Activated CD8-positive, alpha-beta T cell treated with anti-CD3 and anti-CD28 coated beads for 36 hours (primary cell): ENCODE data around the gene ALAD. TPM values are rescaled to one million over a fixed set of nuclear protein-coding genes. Genes with fewer than 3 reads are reported as not detected.
"Not testable (repeated sequence)": the region's sequence is repeated elsewhere in the genome, so short reads cannot be mapped to it uniquely, and the experiment has no call there.

Source experiments
- ATAC-seq: fragments of 200-7000 bp; cut with Tn5 transposase; one replicate; pipeline ENCODE4 v1.10.0; 2021; ENCODE audit warnings: mild to moderate bottlenecking, moderate library complexity
- CTCF ChIA-PET: fragments of 350-600 bp; sonication (Branson Sonifier 250); formaldehyde crosslinking; loops from one replicate; lab custom pipeline; 2021; ENCODE audit warnings: antibody characterized with exemption; lab: Charles Lee
- POLR2A ChIA-PET: fragments of 350-600 bp; sonication (Branson Sonifier 250); formaldehyde crosslinking; loops from one replicate; lab custom pipeline; 2021; ENCODE audit warnings: antibody characterized with exemption; lab: Charles Lee
- DNase-seq: peaks from one replicate; pipeline ENCODE4 v3.0.0-alpha.2; 2020
- H3K27ac Mint-ChIP-seq: one replicate; pipeline ENCODE4 v1.8.0; 2021; ENCODE audit warnings: mild to moderate bottlenecking, mixed read lengths
- H3K27me3 Mint-ChIP-seq: one replicate; pipeline ENCODE4 v1.8.0; 2021; ENCODE audit warnings: mixed read lengths
- H3K36me3 Mint-ChIP-seq: one replicate; pipeline ENCODE4 v1.8.0; 2021; ENCODE audit warnings: low read depth, mixed read lengths
- H3K4me1 Mint-ChIP-seq: one replicate; pipeline ENCODE4 v1.8.0; 2021; ENCODE audit warnings: low read depth, mixed read lengths
- H3K4me3 Mint-ChIP-seq: one replicate; pipeline ENCODE4 v1.8.0; 2021; ENCODE audit warnings: mild to moderate bottlenecking, moderate library complexity, mixed read lengths
- H3K9me3 Mint-ChIP-seq: one replicate; pipeline ENCODE4 v1.8.0; 2021; ENCODE audit warnings: mixed read lengths
- intact Hi-C: fragments of 100-400 bp; cut with micrococcal nuclease; formaldehyde crosslinking; loops from one replicate; pipeline ENCODE4 v1.10.0; 2022
- total RNA-seq, 2 experiments: library from RNA; stranded (reverse); gene quantifications; one replicate each; pipeline ENCODE4 v1.2.3, GENCODE V29; 2021
- TF ChIP-seq, protein P1 (sequence below): fragments of 200-600 bp; IDR thresholded peaks from one replicate; pipeline ENCODE4 v1.8.0; 2022; ENCODE audit warnings: antibody characterized with exemption, mild to moderate bottlenecking

The ALAD gene
- total RNA-seq, 2 experiments from 2014 or later = 16.2 to 16.3 TPM

DNA sequence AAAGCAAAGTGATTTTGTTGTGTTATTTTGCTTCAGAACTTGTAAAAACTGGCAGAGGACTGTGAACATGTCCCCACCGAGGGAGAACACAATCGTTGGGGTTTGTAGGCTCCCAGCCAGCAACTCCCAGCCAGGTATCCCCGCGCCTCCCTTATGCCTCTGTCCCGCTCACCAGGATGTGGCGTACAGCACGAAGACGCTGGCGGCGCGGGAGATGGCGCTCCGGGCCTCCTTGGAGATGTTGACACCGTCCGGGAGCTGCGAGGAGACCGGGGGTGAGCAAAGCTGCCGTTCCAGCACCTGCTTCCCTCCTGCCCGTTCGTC is 8.8 kb upstream of the ALAD start:
- DNase-seq = no peak
- Mint-ChIP-seq H3K27me3 (no peaks in the 10 kb centered on the region), H3K4me1 (peaks cover 32% of the 10 kb centered on the region), H3K9me3 (no peaks in the 10 kb centered on the region), H3K27ac (peak overlapping the region; percentile 99), H3K4me3 (peak overlapping the region; percentile 86), H3K36me3 (peaks cover 32% of the 10 kb centered on the region)
- TF ChIP-seq, protein P1, sequence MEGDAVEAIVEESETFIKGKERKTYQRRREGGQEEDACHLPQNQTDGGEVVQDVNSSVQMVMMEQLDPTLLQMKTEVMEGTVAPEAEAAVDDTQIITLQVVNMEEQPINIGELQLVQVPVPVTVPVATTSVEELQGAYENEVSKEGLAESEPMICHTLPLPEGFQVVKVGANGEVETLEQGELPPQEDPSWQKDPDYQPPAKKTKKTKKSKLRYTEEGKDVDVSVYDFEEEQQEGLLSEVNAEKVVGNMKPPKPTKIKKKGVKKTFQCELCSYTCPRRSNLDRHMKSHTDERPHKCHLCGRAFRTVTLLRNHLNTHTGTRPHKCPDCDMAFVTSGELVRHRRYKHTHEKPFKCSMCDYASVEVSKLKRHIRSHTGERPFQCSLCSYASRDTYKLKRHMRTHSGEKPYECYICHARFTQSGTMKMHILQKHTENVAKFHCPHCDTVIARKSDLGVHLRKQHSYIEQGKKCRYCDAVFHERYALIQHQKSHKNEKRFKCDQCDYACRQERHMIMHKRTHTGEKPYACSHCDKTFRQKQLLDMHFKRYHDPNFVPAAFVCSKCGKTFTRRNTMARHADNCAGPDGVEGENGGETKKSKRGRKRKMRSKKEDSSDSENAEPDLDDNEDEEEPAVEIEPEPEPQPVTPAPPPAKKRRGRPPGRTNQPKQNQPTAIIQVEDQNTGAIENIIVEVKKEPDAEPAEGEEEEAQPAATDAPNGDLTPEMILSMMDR = no peak
- intact Hi-C loops = no loop called here
- ATAC-seq = peak; percentile 8
- ChIA-PET POLR2A (interaction anchor here (0.7 to 4.9 kb wide), 21 partner anchors 9 to 455 kb away, joined by 3 to 45 read pairs (median 4); partner anchors contain the start of genes ALAD, BSPRY, CDC26 and PRPF4), CTCF (interaction anchor here (1.0 to 7.0 kb wide), 8 partner anchors 8 to 248 kb away, joined by 3 to 49 read pairs (median 9); partner anchors contain the start of genes ALAD, CDC26 and PRPF4)

GRCh38 chr9:113409481-113409880 is 8.4 kb upstream of the ALAD start:
- TF ChIP-seq, protein P1 = no peak
- Mint-ChIP-seq H3K27me3 (no peaks in the 10 kb centered on the region), H3K27ac (peak overlapping the region; percentile 99), H3K36me3 (peaks cover 32% of the 10 kb centered on the region), H3K4me1 (peaks cover 32% of the 10 kb centered on the region), H3K9me3 (no peaks in the 10 kb centered on the region), H3K4me3 (peak overlapping the region; percentile 86)
- CTCF ChIA-PET = interaction anchor here (1.0 to 7.0 kb wide), 7 partner anchors 8 to 249 kb away, joined by 3 to 49 read pairs (median 11); partner anchors contain the start of genes ALAD, CDC26 and PRPF4
- intact Hi-C loops = no loop called here
- ATAC-seq = no peak
- no peak for DNase-seq
- POLR2A ChIA-PET = interaction anchor here (0.7 to 4.9 kb wide), 17 partner anchors 9 to 454 kb away, joined by 3 to 45 read pairs (median 5); partner anchors contain the start of genes ALAD, CDC26, PRPF4 and WDR31

- TF ChIP-seq, protein P1 = peak; percentile 76
- H3K4me3 Mint-ChIP-seq = peak overlapping the region; percentile 86
- H3K4me1 Mint-ChIP-seq = peaks cover 31% of the 10 kb centered on the region
- H3K27me3 Mint-ChIP-seq, H3K9me3 Mint-ChIP-seq: not testable (repeated sequence)
- peaks cover 32% of the 10 kb centered on the region for H3K36me3 Mint-ChIP-seq
- intact Hi-C loops = loop anchor here (2.0 kb wide), 1 partner anchor 132 kb away; the partner anchor contains the start of genes CDC26 and PRPF4
- ChIA-PET POLR2A (interaction anchor here (1.2 to 4.9 kb wide), 3 partner anchors 6 to 131 kb away, joined by 3 to 45 read pairs (median 19); partner anchors contain the start of genes ALAD, CDC26 and PRPF4), CTCF (interaction anchor here (0.9 to 8.8 kb wide), 7 partner anchors 14 to 250 kb away, joined by 3 to 91 read pairs (median 4); partner anchors contain the start of genes CDC26 and PRPF4)
- H3K27ac Mint-ChIP-seq = peak overlapping the region; percentile 99
- peak; percentile 80 for DNase-seq
- peak; percentile 15 for ATAC-seq
Measured at GRCh38 chr9:113406873-113407511, 5.9 kb upstream of the ALAD start.

DNA sequence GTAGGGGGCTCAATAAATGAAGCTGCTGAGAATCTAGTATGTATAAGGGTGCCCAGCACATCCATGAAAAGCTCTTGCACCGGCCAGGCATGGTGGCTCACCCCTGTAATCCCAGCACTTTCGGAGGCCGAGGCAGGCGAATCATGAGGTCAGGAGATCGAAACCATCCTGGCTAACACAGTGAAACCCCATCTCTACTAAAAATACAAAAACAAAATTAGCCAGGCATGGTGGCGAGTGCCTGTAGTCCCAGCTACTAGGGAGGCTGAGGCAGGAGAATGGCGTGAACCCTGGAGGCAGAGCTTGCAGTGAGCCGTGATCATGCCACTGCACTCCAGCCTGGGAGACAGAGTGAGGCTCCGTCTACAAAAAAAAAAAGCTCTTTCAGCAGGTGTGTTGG is 5.3 kb upstream of the ALAD start:
- H3K9me3 Mint-ChIP-seq, H3K27me3 Mint-ChIP-seq, H3K4me3 Mint-ChIP-seq, ATAC-seq, DNase-seq: not testable (repeated sequence)
- intact Hi-C loops = loop anchor here (2.0 kb wide), 1 partner anchor 132 kb away; the partner anchor contains the start of genes CDC26 and PRPF4
- peaks cover 32% of the 10 kb centered on the region for H3K4me1 Mint-ChIP-seq
- H3K36me3 Mint-ChIP-seq = peaks cover 32% of the 10 kb centered on the region
- H3K27ac Mint-ChIP-seq = peak overlapping the region; percentile 99
- POLR2A ChIA-PET = interaction anchor here (1.2 kb wide), 1 partner anchor 67 kb away, joined by 3 read pairs; no protein-coding TSS in a partner anchor
- CTCF ChIA-PET = interaction anchor here (0.6 to 8.8 kb wide), 6 partner anchors 40 to 271 kb away, joined by 3 to 91 read pairs (median 4); partner anchors contain the start of genes CDC26 and PRPF4

- ATAC-seq = no peak
- peaks cover 18% of the 10 kb centered on the region for H3K36me3 Mint-ChIP-seq
Measured at GRCh38 chr9:113403646-113404045, 2.6 kb upstream of the ALAD start.

More at GRCh38 chr9:113403646-113404045, 2.6 kb upstream of the ALAD start:
- no peak overlapping the region for H3K4me3 Mint-ChIP-seq
- DNase-seq = no peak
- TF ChIP-seq, protein P1 = no peak
- CTCF ChIA-PET = interaction anchor here (0.7 to 8.8 kb wide), 11 partner anchors 18 to 253 kb away, joined by 3 to 91 read pairs (median 4); partner anchors contain the start of genes CDC26 and PRPF4
- intact Hi-C loops = no loop called here
- no peaks in the 10 kb centered on the region for H3K9me3 Mint-ChIP-seq
- no peaks in the 10 kb centered on the region for H3K27me3 Mint-ChIP-seq
- peaks cover 31% of the 10 kb centered on the region for H3K4me1 Mint-ChIP-seq
- POLR2A ChIA-PET = interaction anchor here (1.0 to 1.2 kb wide), 2 partner anchors 62 to 129 kb away, joined by 3 to 4 read pairs; partner anchors contain the start of gene CDC26
- no peak overlapping the region for H3K27ac Mint-ChIP-seq
